ENCODE measurements around the gene CLUH.
"Not testable (repeated sequence)": the region's sequence is repeated elsewhere in the genome, so short reads cannot be mapped to it uniquely, and the experiment has no call there.

CLUH gene

DNA sequence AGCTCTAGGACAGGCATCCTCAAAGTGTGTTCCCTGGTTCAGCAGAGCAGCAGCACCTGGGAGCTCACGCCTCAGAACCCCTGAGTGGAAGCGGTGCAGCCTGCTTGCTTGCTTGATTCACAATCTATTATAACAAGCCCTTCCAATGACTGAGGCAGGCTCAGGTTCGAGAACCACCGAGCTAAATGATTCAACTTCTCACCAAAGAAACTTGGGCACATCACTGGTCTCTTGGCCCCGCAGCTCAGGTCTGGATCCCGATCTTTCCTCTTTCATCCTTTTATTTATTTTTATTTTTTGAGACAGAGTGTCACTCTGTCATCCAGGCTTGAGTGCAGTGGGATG lies 24.5 kb downstream of the CLUH start:
- no peak for DNase-seq

DNA sequence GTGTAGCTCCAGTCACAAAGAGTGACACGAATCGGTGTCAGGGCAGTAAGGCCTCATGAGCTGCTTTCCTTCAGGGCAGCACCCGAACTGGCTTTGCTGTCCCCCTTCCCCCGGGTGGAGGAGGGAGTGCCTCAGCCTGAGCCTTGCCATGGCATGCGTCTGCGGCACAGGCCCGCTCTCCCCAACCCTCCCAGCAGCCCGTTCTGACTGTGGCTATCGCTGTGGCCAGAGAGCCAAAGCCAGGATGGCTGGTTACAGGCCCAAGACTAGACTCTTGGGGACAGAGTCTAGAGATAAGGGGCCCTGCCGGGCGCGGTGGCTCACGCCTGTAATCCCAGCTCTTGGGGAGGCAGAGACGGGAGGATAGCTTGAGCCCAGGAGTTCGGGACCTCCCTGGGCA lies 25.9 kb downstream of the CLUH start:
- no peak for DNase-seq

DNA sequence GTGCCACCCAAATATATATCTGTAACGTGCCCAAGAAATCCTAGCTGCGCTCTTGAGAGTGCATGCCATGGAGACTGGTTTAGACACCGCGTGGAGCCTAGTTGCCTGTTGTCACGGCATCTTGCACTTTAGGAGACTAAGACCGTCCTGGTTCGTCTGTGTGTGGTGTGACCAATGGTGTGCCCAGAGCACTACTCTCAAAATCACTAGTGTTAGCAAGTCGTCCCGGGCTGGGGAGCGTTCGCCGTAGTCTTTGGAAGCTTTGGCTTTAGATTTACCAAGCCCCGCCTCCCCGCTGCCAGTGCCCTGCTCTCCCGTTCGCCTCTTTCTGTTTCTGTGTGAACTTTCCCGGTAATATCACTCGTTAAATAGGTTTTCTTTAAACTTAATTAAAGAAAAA lies 27.0 kb downstream of the CLUH start:
- DNase-seq: no peak

DNA sequence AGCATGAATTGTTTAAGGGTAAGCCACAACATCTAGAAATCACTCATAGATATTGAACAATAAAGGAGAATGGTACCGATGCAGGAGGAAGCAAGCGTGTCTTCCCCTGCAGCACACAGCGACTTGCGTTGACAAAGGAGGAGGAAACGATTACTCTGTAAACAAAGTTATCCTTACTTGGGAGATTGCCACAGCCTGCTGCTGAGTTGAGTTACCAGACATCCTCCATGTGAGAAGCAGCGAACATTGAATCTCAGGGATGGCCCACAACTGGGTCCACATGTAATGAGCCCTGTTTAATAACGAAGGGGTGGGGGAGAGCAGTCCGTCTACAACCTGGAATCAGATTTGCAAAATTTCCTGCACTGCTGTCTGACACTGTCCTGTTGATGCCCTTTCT lies 27.7 kb downstream of the CLUH start:
- DNase-seq: no peak

- DNase-seq: no peak
Measured at GRCh38 chr17:2682176-2682938, 29.2 kb downstream of the CLUH start.

- no peak for DNase-seq
Measured at GRCh38 chr17:2681650-2682049, 29.9 kb downstream of the CLUH start.

DNA sequence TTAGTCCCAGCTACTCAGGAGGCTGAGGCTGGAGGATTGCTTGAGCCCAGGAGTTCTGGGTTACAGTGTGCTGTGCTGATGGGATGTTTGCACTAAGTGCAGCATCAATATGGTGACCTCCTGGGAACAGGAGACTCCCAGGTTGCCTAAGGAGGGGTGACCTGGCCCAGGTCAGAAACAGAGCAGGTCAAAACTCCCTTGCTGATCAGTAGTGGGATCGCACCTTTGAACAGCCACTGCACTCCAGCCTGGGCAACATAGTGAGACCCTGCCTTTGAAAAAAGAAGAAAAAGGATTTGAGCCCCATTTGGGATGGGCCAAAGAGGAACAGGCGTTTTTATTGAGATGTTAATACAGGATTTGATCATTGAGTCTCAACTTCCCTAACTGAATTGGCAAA lies 30.6 kb downstream of the CLUH start:
- DNase-seq: no peak

DNA sequence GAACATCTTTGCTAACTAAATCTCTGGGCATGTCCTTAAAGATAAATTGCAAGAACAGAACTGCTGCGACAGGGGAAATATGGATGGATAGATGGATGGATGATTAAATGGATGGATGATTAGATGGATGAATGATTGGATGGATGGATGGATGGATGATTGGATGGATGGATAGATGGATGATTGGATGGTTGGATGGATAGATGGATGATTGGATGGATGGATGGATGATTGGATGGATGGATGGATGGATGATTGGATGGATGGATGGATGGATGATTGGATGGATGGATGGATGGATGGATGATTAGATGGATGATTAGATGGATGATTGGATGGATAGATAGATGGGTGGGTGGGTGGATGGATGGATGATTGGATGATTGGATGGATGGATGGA lies 32.3 kb downstream of the CLUH start:
- DNase-seq: not testable (repeated sequence)

GRCh38 chr17:2672026-2672425 lies 39.5 kb downstream of the CLUH start:
- no peak for DNase-seq

DNA sequence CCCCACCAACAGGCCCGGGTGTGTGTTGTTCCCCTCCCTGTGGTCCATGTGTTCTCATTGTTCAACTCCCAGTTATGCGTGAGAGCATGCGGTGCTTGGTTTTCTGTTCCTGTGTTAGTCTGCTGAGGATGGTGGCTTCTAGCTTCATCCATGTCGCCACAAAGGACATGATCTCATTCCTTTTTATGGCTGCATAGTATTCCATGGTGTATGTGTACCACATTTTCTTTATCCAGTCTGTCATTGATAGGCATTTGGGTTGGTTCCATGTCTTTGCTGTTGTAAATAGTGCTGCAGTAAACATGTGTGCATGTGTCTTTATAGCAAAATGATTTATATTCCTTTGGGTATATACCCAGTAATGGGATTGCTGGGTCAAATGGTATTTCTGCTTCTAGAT lies 51.2 kb downstream of the CLUH start:
- DNase-seq: not testable (repeated sequence)

- not testable (repeated sequence) for DNase-seq
Measured at GRCh38 chr17:2659337-2659736, 52.2 kb downstream of the CLUH start.

- no peak for DNase-seq
Measured at GRCh38 chr17:2656283-2656682, 55.3 kb downstream of the CLUH start.

DNA sequence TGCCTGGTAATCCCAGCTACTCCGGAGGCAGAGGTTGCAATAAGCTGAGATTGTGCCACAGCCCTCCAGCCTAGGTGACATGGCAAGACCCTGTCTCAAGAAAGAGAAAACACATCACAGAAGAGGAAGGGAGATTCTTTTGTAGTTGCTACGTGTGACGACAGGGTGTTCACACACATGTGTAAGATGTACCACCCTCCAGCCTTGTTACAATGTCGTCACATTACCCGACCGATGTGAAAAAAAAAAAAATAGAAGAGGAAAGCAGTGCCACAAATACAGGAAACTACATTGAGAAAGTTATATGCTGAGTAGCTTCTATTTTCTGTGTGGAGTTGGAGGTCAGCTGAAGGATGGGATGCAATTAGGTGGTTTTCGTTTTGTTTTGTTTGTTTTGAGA lies 56.0 kb downstream of the CLUH start:
- DNase-seq: no peak

- DNase-seq: not testable (repeated sequence)
Measured at GRCh38 chr17:2652911-2653310, 58.7 kb downstream of the CLUH start.

DNA sequence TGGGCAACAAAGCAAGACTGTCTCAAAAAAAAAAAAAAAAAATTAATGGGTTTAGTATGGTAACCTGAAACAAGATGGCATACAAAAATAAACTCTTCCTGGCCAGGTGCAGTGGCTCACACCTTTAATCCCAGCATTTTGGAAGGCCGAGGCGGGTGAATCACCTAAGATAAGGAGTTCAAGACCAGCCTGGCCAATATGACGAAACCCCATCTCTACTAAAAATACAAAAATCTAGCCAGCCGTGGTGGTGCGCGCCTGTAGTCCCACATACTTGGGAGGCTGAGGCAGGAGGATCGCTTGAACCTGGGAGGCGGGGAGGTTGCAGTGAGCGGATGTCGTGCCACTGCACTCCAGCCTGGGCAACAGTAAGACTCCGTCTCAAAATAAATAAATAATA lies 62.4 kb downstream of the CLUH start:
- no peak for DNase-seq

DNA sequence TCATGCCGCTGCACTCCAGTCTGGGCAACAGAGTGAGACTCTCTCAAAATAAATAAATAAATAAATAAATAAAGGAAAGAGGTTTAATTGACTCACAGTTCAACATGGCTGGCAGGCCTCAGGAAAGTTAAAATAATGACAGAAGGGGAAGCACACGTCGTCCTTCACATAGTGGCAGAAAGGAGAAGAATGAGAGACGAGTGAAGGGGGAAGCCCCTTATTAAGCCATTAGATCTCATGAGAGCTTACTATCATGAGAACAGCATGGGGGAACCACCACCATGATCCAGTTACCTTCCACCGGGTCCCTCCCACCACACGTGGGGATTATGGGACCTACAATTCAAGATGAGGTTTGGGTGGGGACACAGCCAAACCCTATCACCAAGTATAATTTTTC lies 63.6 kb downstream of the CLUH start:
- DNase-seq: no peak

DNA sequence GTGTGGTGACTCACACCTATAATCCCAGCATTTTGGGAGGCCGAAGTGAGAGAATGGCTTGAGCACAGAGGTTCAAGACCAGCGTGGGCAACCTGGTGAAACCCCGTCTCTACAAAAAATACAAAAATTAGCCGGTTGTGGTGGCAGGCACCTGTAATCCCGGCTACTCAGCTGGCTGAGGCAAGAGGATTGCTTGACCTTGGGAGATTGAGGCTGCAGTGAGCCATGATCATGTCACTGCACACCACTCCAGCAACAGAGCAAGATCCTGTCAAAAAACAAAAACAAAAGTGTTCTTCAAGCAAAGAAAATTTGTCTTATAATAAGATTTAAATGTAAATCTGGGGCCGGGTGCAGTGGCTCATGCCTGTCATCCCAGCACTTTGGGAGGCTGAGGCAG lies 66.6 kb downstream of the CLUH start:
- DNase-seq: no peak
